Measurements from ENCODE around the gene ATP10B.
"Not testable (repeated sequence)": the region's sequence is repeated elsewhere in the genome, so short reads cannot be mapped to it uniquely, and the experiment has no call there.

ATP10B gene

DNA sequence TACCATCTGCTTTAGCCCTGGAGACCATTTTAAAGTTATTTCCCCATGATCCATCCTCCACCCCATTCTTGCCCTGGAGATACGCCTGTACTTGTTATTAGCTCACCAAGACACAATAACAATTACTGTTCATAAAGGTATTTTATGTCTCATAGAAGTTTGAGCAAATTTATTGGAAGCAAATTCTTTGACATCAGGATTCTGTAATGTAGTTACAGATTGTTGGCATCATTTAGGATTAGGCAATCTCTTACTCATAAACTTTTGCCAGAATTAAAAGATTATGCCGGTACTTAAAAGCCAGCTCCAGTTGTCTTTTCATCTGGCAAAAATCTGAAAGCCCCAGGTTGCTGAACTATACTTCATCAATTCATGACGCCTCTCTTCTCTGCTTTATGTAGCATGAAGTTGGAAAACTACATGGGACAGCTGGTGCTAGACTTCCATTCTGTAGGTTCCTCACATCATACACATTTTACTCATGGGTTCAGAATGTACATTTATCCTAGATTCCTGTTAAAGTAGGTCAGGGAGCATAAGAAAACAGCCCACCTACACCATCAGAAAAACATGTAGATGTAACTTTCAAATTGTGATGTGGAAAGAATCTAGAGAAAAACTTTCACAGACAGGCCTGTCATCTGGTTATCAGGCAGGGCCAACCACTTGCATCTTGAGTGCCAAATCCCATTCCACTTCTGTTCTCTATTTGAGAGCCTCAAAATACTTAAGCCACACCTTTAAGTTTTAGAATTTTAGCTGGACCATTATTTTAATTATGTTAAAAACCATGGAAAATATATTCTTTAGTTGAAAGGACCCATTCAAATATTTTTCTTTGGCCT, 14.0 kb downstream of the ATP10B start:
- no peaks in the 10 kb centered on the region for H3K4me1 Mint-ChIP-seq
- no peak overlapping the region for H3K4me3 Mint-ChIP-seq
- peaks cover 12% of the 10 kb centered on the region for H3K9me3 Mint-ChIP-seq
- H3K27ac Mint-ChIP-seq: no peak overlapping the region
- no peaks in the 10 kb centered on the region for H3K27me3 Mint-ChIP-seq
- no peaks in the 10 kb centered on the region for H3K36me3 Mint-ChIP-seq

DNA sequence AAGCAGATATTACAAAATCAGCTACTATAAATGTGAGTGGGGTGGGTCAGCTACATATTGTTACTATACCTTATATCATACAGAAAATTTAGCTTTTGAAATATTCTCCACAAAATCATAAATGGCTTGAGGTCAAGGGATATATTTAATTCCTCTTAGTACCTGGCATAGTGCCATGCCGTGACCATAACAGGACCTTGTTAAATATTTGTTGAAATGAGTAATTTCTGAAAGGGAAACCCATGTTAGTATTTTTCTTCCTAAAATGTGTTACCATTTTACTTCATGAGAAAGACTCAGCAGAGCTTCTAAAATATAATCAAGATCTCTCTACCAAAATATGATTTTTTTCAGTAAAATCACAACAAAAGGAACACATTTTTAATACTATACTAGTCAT, 14.8 kb downstream of the ATP10B start:
- H3K9me3 Mint-ChIP-seq: peaks cover 15% of the 10 kb centered on the region
- no peaks in the 10 kb centered on the region for H3K36me3 Mint-ChIP-seq
- no peaks in the 10 kb centered on the region for H3K4me1 Mint-ChIP-seq
- H3K27ac Mint-ChIP-seq: no peak overlapping the region
- H3K27me3 Mint-ChIP-seq: no peaks in the 10 kb centered on the region
- no peak overlapping the region for H3K4me3 Mint-ChIP-seq

DNA sequence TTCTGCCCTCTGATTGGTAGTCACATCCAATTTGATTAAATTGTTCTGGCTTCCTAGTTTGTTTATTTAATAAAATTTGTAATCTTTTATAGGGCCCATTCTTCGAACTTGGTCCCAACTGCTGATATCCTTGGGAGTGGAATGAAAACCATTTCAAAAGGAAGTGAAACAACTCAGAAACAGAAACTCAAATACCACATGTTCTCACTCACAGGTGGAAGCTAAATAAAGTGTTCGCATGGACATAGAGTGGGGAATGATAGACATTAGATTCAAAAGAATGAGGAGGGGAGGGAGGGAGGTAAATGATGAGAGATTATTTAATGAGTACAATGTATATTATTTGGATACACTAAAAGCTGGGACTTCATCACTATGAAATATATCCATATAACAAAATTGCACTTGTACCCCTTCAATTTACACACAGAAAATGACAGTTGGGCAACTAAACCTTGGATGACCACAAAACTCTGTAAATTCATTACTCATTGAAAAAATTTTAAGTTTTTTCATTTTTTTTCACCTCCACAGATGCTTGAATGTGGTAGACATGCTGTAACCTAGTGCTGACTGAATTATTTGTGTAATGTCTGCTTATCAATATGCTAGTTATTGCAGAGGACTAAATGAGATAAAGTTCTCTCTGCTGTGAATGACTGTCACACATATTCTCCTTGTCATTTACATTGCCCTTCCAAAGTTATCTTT, 16.0 kb downstream of the ATP10B start:
- Mint-ChIP-seq H3K9me3 (peaks cover 12% of the 10 kb centered on the region), H3K27ac (no peak overlapping the region), H3K4me1 (no peaks in the 10 kb centered on the region), H3K4me3 (no peak overlapping the region), H3K36me3 (no peaks in the 10 kb centered on the region), H3K27me3 (no peaks in the 10 kb centered on the region)

DNA sequence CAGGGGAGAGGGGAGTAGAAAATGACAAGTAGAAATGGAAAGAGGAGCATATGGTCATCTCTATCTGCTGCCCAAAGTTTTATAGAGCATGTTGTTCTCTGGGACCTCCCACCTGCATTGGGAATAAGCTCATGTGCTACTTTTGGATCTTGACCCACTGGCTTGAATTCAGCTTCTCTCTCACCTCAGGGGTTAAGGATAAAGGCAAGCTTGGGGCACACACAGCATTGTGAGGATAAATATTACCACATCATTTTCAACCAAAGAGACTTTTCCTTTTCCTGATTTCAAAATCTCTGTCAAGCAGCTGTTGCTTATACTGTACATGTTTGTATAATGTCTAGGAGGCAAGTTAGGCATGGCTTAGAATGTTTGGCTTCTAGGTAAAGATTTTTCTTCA, 16.6 kb downstream of the ATP10B start:
- Mint-ChIP-seq H3K4me1 (no peaks in the 10 kb centered on the region), H3K27me3 (no peaks in the 10 kb centered on the region), H3K4me3 (no peak overlapping the region), H3K27ac (no peak overlapping the region), H3K9me3 (peaks cover 11% of the 10 kb centered on the region), H3K36me3 (no peaks in the 10 kb centered on the region)

DNA sequence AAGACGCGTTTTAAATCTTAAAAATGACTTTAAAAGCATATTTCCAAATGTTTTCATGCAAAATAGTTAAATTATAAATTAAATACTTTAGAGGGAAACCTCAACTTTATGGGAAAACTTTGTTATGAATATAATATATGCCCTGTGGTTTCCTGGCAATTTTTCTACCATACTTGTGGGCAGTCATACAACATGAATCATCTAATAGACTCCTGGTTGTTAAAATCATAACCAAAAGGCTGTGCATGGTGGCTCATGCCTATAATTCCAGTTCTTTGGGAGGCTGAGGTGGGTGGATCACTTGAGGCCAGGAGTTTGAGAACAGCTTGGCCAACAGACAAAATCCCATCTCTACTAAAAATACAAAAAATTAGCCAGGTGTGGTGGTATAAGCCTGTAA, 18.2 kb downstream of the ATP10B start:
- Mint-ChIP-seq H3K27me3 (no peaks in the 10 kb centered on the region), H3K4me1 (no peaks in the 10 kb centered on the region), H3K27ac (no peak overlapping the region), H3K9me3 (peaks cover 22% of the 10 kb centered on the region), H3K4me3 (no peak overlapping the region), H3K36me3 (no peaks in the 10 kb centered on the region)

DNA sequence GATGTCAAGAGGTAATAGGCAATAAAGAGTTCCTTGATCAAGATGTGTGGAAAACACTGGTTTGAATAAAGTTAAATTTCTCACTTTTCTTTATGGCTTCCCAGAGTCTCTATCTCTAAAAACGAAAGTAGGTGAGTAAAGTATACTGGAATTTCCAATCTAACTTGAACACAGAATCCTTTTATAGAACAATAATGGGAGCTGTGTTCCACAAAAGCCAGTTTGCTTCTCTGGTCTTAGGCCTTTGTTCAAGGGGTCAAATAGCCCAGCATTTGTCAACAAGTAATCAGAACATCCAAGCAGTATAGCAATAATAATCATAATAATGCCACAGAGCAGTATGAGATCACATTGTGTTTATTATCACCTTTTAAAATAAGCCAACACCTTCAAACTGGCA, 20.2 kb downstream of the ATP10B start:
- peaks cover 28% of the 10 kb centered on the region for H3K9me3 Mint-ChIP-seq
- no peak overlapping the region for H3K4me3 Mint-ChIP-seq
- no peaks in the 10 kb centered on the region for H3K4me1 Mint-ChIP-seq
- no peak overlapping the region for H3K27ac Mint-ChIP-seq
- H3K27me3 Mint-ChIP-seq: no peaks in the 10 kb centered on the region
- no peaks in the 10 kb centered on the region for H3K36me3 Mint-ChIP-seq

DNA sequence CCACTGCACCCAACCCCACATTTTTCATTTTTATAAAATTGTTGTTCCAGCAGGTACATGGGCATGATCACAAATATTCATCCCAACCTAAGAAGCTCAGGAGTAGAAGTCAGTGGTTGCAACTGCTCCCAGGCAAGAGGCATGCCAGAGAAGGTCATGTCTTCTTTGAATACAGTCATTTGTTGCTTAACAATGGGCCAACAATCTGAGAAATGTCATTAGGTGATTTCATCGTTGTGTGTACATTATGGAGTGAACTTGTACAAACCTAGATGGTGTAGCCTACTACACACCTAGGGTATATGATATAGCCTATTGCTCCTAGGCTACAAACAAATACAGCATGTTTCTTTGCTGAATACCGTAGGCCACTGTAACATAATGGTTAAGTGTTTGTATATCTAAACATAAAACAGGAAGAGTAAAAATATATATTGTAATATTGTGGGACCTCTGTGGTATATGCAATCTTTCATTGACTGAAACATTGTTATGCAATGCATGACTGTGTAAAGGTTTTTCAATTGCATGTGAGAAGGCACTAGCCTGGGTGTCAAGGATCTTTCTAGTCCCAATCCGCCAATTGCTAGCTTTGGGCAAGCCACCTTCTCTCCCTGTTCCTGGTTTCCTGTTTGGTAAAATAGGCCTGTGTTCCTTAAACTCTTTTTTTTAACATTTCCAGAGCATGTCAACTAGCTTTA, 27.6 kb downstream of the ATP10B start:
- no peak overlapping the region for H3K4me3 Mint-ChIP-seq
- H3K4me1 Mint-ChIP-seq: no peaks in the 10 kb centered on the region
- no peaks in the 10 kb centered on the region for H3K36me3 Mint-ChIP-seq
- peaks cover 21% of the 10 kb centered on the region for H3K9me3 Mint-ChIP-seq
- H3K27ac Mint-ChIP-seq: no peak overlapping the region
- H3K27me3 Mint-ChIP-seq: no peaks in the 10 kb centered on the region

DNA sequence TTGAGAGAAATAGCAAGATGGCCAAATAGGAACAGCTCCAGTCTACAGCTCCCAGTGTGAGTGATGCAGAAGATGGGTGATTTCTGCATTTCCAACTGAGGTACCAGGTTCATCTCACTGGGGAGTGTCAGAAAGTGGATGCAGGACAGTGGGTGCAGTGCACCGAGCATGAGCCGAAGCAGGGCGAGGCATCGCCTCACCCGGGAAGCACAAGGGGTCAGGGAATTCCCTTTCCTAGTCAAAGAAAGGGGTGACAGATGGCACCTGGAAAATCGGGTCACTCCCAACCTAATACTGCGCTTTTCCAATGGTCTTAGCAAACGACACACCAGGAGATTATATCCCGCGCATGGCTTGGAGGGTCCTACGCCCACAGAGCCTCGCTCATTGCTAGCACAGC, 39.0 kb downstream of the ATP10B start:
- H3K4me1 Mint-ChIP-seq, H3K4me3 Mint-ChIP-seq, H3K27me3 Mint-ChIP-seq, H3K36me3 Mint-ChIP-seq, H3K27ac Mint-ChIP-seq: not testable (repeated sequence)
- peaks cover 18% of the 10 kb centered on the region for H3K9me3 Mint-ChIP-seq

DNA sequence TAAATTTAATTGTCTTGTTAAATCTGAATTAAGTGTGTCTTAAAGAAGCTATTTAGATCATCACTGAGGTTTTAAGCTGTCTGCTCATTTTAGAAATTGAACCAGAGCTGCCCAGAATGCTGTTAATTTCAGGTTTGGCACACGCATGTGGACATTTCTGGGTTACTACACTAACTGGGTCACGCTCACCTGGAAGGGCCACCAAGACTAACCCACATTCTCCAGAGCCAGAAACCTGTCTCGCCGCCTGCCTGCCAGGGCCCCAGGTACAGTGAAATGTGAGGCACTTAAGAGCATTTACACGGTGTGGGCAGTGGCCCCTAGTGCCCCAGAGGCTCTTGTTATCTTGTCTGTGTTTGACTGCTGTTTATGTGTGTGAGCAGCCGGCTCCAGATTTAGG, 46.6 kb downstream of the ATP10B start:
- Mint-ChIP-seq H3K27ac (no peak overlapping the region), H3K36me3 (no peaks in the 10 kb centered on the region), H3K4me3 (no peak overlapping the region), H3K27me3 (no peaks in the 10 kb centered on the region), H3K9me3 (no peaks in the 10 kb centered on the region), H3K4me1 (no peaks in the 10 kb centered on the region)

DNA sequence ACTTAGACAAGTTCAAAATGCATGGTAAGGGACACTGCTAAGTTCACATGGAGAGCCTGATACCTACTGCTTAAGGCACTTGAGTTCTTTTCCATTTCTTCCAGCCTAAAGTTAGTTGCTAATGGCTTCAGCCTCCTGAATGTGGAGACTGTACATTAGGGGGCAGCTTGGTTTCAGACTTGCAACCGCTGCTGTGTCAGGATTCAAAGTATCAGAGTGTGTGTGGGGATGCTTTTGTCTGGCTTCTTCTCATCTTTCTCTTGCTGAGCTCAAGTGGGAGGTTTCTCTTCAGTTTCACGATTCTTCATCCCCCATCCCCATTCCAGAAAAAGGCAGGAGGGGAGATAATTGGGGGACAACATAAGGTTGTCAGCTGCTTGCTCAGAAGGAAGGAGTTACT, 49.4 kb downstream of the ATP10B start:
- Mint-ChIP-seq H3K27ac (no peak overlapping the region), H3K27me3 (no peaks in the 10 kb centered on the region), H3K4me1 (no peaks in the 10 kb centered on the region), H3K4me3 (no peak overlapping the region), H3K36me3 (no peaks in the 10 kb centered on the region), H3K9me3 (no peaks in the 10 kb centered on the region)

DNA sequence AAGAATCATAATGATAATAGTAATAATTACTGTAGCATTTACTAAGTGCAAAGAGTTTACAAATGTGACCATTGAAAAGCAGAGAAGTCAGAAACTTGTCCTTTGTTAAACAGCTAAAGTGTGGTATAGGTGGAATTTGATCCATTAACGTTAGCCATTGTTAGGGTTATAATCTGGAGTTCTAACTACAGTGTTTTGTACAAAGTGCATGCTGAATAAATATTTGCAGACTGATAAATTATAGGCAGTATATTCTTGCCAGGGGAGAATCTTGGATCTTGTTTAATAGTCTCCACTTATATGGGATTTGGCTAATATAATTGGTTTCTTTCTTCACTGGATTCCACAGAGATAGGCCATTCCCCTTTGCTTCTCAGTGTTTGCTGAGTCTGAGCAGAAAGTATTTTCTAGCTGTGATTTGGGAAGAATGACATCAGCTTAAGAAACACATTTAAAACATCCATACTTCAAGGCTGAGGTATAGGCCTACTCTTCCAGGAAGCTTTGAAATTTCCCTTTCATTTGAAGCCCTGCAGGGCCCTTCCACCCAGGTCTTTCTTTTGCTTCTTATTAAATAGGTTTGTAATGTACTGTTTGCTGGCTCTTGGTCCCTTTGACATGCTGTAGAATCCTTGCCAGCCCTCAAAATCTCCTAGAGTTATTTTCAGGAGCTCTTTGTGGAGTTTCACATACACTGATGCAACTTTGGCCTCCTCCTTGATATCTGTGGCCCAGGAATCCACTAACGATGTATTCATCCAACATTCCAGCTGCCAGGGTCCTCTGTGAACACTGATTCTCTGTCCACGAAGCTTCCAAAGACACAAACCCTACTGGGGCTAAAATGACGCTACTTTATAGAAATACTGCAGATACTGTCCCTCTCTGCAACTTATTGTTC, 51.4 kb downstream of the ATP10B start:
- Mint-ChIP-seq H3K4me3 (no peak overlapping the region), H3K27me3 (peaks cover 3% of the 10 kb centered on the region), H3K9me3 (no peaks in the 10 kb centered on the region), H3K36me3 (no peaks in the 10 kb centered on the region), H3K27ac (no peak overlapping the region), H3K4me1 (no peaks in the 10 kb centered on the region)

DNA sequence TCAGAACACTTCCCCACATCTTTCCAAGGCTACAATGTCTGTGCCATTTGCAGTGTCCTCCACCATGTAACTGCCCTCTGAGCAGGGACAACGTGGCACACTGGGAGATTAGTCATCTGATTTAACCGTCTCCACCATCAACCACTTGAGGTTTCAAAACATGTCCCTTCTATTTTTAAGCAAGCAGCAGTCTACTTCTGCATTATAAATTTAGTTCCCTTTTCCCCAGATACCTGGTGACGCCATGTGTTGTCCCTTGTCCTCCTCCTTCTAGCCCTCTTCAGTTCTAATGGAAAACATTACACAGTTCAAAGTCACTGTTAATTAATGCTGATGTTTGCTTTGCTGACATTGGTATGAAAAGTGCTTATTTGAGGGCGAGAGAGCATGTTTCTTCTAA, 52.8 kb downstream of the ATP10B start:
- no peaks in the 10 kb centered on the region for H3K9me3 Mint-ChIP-seq
- H3K36me3 Mint-ChIP-seq: no peaks in the 10 kb centered on the region
- no peak overlapping the region for H3K27ac Mint-ChIP-seq
- H3K4me3 Mint-ChIP-seq: no peak overlapping the region
- no peaks in the 10 kb centered on the region for H3K4me1 Mint-ChIP-seq
- H3K27me3 Mint-ChIP-seq: peaks cover 4% of the 10 kb centered on the region

DNA sequence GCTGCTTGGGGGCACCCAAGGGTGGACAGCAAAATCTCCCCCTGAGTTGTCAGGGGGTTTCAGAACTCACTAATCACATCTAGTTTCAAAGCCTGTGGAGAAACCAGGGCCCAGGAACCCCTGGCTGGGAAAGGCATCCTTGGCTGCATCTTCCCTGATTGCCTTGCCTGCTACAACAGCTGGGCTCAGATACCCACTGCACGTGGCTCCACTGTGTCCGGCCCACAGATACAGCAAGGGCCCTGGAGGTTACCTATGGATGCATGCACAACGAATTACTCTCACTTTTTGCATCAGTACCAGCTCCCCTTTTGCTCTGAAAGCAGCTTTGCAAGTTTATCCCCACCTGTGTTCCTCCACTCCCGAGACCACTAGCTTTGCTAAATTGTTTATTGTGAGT, 55.0 kb downstream of the ATP10B start:
- no peaks in the 10 kb centered on the region for H3K9me3 Mint-ChIP-seq
- no peak overlapping the region for H3K27ac Mint-ChIP-seq
- H3K36me3 Mint-ChIP-seq: no peaks in the 10 kb centered on the region
- H3K4me3 Mint-ChIP-seq: no peak overlapping the region
- peaks cover 5% of the 10 kb centered on the region for H3K27me3 Mint-ChIP-seq
- no peaks in the 10 kb centered on the region for H3K4me1 Mint-ChIP-seq

DNA sequence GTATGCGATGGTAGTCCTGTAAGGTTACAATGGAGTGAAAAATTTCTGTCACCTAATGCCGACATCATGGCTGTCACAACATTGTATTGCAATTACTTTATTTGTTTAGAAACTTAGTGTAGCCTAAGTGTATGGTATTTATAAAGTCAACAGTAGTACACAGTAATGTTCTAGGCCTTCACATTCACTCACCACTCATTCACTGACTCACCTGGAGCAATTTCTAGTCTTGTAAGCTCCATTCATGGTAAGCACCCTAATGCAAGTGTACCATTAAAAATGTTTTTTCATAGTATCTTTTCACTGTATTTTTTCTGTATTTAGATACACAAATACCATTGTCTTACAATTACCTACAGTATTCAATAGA, 58.5 kb downstream of the ATP10B start:
- no peak overlapping the region for H3K4me3 Mint-ChIP-seq

DNA sequence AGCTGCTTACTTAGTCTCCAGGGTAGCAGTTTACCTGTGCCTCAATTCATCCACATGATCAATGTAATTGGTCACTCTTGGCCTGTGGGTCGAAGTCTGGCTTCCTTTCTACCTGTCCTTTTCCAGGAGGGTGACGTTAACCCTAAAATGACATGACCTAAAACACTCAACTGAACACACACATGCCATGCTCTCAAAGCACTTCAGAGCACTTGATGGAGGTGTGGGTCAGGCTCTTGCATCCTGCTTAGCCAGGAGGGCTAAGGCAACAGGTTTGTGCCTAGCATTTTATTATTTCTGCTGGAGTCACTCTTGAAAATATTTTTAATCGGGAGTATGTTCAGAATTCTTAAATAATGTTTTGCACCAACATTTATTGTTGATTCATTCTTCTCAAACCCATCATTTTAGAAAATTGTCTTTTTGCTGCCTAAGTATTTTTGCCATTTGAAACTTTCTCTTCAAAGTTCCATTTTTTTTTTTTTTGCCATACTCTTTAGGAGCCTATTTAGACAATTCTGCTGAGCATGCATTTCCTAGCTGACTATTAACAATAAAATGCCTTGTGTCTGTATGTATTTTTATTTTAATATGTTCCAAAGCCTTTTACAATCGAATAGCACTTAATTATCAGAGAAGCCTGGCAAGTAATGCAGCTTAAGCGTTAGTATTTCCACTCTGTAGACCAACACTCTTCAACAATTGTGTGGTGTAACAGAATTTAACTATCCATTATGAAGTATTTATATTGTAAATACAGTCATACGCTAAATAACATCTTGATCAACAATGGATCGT, 59.1 kb downstream of the ATP10B start:
- H3K36me3 Mint-ChIP-seq: no peaks in the 10 kb centered on the region
- no peaks in the 10 kb centered on the region for H3K9me3 Mint-ChIP-seq
- H3K27ac Mint-ChIP-seq: no peak overlapping the region
- no peaks in the 10 kb centered on the region for H3K4me1 Mint-ChIP-seq
- peaks cover 5% of the 10 kb centered on the region for H3K27me3 Mint-ChIP-seq
- no peak overlapping the region for H3K4me3 Mint-ChIP-seq

More for the DNA sequence above, 58.5 kb downstream of the ATP10B start:
- Mint-ChIP-seq H3K4me1 (no peaks in the 10 kb centered on the region), H3K27me3 (peaks cover 5% of the 10 kb centered on the region), H3K9me3 (no peaks in the 10 kb centered on the region), H3K27ac (no peak overlapping the region), H3K36me3 (no peaks in the 10 kb centered on the region)

Measured in activated naive CD4-positive, alpha-beta T cell treated with anti-CD3 and anti-CD28 coated beads, Interleukin-2, amount 50 U/mL, for 24 hours (primary cell).